Liver (tissue), 9 donors: Measurements from ENCODE around the gene ATXN10. TPM values are rescaled to one million over a fixed set of nuclear protein-coding genes. Genes with fewer than 3 reads are reported as not detected.

Source experiments
- DNase-seq: peaks from one replicate; pipeline ENCODE4 v3.0.0-alpha.2; 2017; ENCODE audit warnings: low spot score
- H3K27ac ChIP-seq, 2 donors: one replicate each; pipeline ENCODE4 v1.7.0; 2013; ENCODE audit warnings: inconsistent platforms in 2 of 2, low read length in 2 of 2, control low read depth in 1 of 2, low read depth in 1 of 2, mild to moderate bottlenecking in 1 of 2
- H3K27me3 ChIP-seq, 4 donors: one replicate each; pipeline versions ENCODE4 v1.6.1 to v1.7.0; 2013; ENCODE audit warnings: low read length in 3 of 4, inconsistent platforms in 1 of 4, mild to moderate bottlenecking in 1 of 4, moderate library complexity in 1 of 4; ENCODE audit not compliant: control insufficient read depth in 4 of 4, insufficient read depth in 4 of 4
- H3K36me3 ChIP-seq, 4 donors: one replicate each; pipeline versions ENCODE4 v1.6.1 to v1.7.0; 2013; ENCODE audit warnings: low read length in 3 of 4, mild to moderate bottlenecking in 3 of 4, low read depth in 1 of 4, moderate library complexity in 1 of 4; ENCODE audit not compliant: control insufficient read depth in 4 of 4, insufficient read depth in 3 of 4
- H3K4me1 ChIP-seq, 4 donors: one replicate each; pipeline versions ENCODE4 v1.6.1 to v1.7.0; 2013; ENCODE audit warnings: low read length in 3 of 4, mild to moderate bottlenecking in 3 of 4, moderate library complexity in 1 of 4; ENCODE audit not compliant: control insufficient read depth in 4 of 4, insufficient read depth in 4 of 4
- H3K4me3 ChIP-seq, 3 donors: one replicate each; pipeline versions ENCODE4 v1.6.1 to v1.7.0; 2013; ENCODE audit warnings: low read length in 3 of 3, control low read depth in 1 of 3, low read depth in 1 of 3, mild to moderate bottlenecking in 1 of 3
- H3K9ac ChIP-seq, 2 donors: one replicate each; pipeline ENCODE4 v1.7.0; 2013; ENCODE audit warnings: low read length in 2 of 2, mild to moderate bottlenecking in 2 of 2, moderate library complexity in 2 of 2, control low read depth in 1 of 2, low read depth in 1 of 2
- H3K9me3 ChIP-seq, 4 donors: one replicate each; pipeline versions ENCODE4 v1.6.1 to v1.7.0; 2013; ENCODE audit warnings: low read length in 3 of 4; ENCODE audit not compliant: control insufficient read depth in 4 of 4
- CTCF ChIP-seq: fragments of 150-350 bp; IDR thresholded peaks from 2 replicates; pipeline ENCODE4 v1.5.1; 2017; ENCODE audit warnings: improper control_type of control experiment, low read depth, low read length; ENCODE audit not compliant: missing input control
- EGR1 ChIP-seq, 2 donors: IDR thresholded peaks; 2 replicates each; pipeline ENCODE4 v1.6.1; 2016 to 2018; ENCODE audit warnings: antibody characterized with exemption in 2 of 2, low read depth in 2 of 2
- FOXA1 ChIP-seq: IDR thresholded peaks from 2 replicates; pipeline ENCODE4 v1.6.1; 2016; ENCODE audit warnings: antibody characterized with exemption
- FOXA2 ChIP-seq: IDR thresholded peaks from 2 replicates; pipeline ENCODE4 v1.6.1; 2016; ENCODE audit warnings: antibody characterized with exemption
- GABPA ChIP-seq, 2 donors: IDR thresholded peaks in 1 of 2; conservative IDR thresholded peaks in 1 of 2; 2 replicates each; pipeline ENCODE4 v1.6.1; 2016; ENCODE audit warnings: antibody characterized with exemption in 2 of 2, mild to moderate bottlenecking in 1 of 2, moderate library complexity in 1 of 2
- HNF4A ChIP-seq, 2 donors: conservative IDR thresholded peaks; 2 replicates each; pipeline ENCODE4 v1.6.1; 2016; ENCODE audit warnings: antibody characterized with exemption in 2 of 2, mild to moderate bottlenecking in 2 of 2
- HNF4G ChIP-seq: IDR thresholded peaks from 2 replicates; pipeline ENCODE4 v1.6.1; 2016; ENCODE audit warnings: antibody characterized with exemption
- JUND ChIP-seq, 2 donors: IDR thresholded peaks; 2 replicates each; pipeline ENCODE4 v1.6.1; 2016; ENCODE audit warnings: antibody characterized with exemption in 2 of 2
- MAX ChIP-seq: IDR thresholded peaks from 2 replicates; pipeline ENCODE4 v1.6.1; 2016; ENCODE audit warnings: antibody characterized with exemption
- NR2F2 ChIP-seq: IDR thresholded peaks from 2 replicates; pipeline ENCODE4 v1.6.1; 2016; ENCODE audit warnings: antibody characterized with exemption
- RAD21 ChIP-seq, 2 donors: IDR thresholded peaks; 2 replicates each; pipeline ENCODE4 v1.6.1; 2016; ENCODE audit warnings: antibody characterized with exemption in 2 of 2, mild to moderate bottlenecking in 2 of 2
- REST ChIP-seq: IDR thresholded peaks from 2 replicates; pipeline ENCODE4 v1.6.1; 2016; ENCODE audit warnings: antibody characterized with exemption, mild to moderate bottlenecking
- RXRA ChIP-seq, 2 donors: IDR thresholded peaks; 2 replicates each; pipeline ENCODE4 v1.6.1; 2017 to 2018; ENCODE audit warnings: antibody characterized with exemption in 2 of 2, mild to moderate bottlenecking in 1 of 2
- SP1 ChIP-seq: IDR thresholded peaks from 2 replicates; pipeline ENCODE4 v1.6.1; 2018; ENCODE audit warnings: antibody characterized with exemption, mild to moderate bottlenecking
- TAF1 ChIP-seq: conservative IDR thresholded peaks from 2 replicates; pipeline ENCODE4 v1.6.1; 2016; ENCODE audit warnings: antibody characterized with exemption, mild to moderate bottlenecking
- YY1 ChIP-seq: IDR thresholded peaks from 2 replicates; pipeline ENCODE4 v1.6.1; 2016; ENCODE audit warnings: antibody characterized with exemption, mild to moderate bottlenecking
- ZBTB33 ChIP-seq: IDR thresholded peaks from 2 replicates; pipeline ENCODE4 v1.6.1; 2016; ENCODE audit warnings: antibody characterized with exemption
- WGBS: extraction: QIAGEN DNeasy Blood & Tissue Kit; methylation state at CpG from one replicate; pipeline ENCODE4 v1.1.7; 2013; 5-methylcytosine and 5-hydroxymethylcytosine counted together
- polyA plus RNA-seq, 2 donors: library from polyadenylated mRNA; stranded (reverse) in 1 of 2; unstranded in 1 of 2; fragments of 200-250 nt in 1 of 2; fragments of >200 nt in 1 of 2; fragmentation: Nextera tagmentation in 1 of 2; extraction: Ambion mirVana in 1 of 2; gene quantifications; one replicate each; pipeline versions ENCODE4 v1.2.1 to v1.2.3, GENCODE V29; 2013 to 2015
- total RNA-seq, 2 donors: library from RNA; depleted of rRNA; stranded (reverse); fragments of >200 nt; gene quantifications; one replicate each; pipeline ENCODE4 v1.2.3, GENCODE V29; 2014
- donor health status: healthy.
- donor health status: healthy.
- donor health status: healthy.
- donor health status: healthy.
- donor health status: healthy.

ATXN10 gene
- total and polyA plus RNA-seq, 4 donors: 34.9 to 100 (median 69.7) TPM

GRCh38 chr22:45690008-45690407, 18.4 kb downstream of the ATXN10 start:
- WGBS: over 99% methylated on average over 2 of the region's 2 CpGs
- Histone ChIP-seq H3K36me3 (peaks cover 3 to 24% (median 11%) of the 10 kb centered on the region in 4 donors), H3K27ac (no peak overlapping the region), H3K4me1 (peaks cover 0 to 16% (median 7%) of the 10 kb centered on the region in 4 donors), H3K4me3 (no peak overlapping the region), H3K9me3 (no peaks in the 10 kb centered on the region), H3K27me3 (no peaks in the 10 kb centered on the region), H3K9ac (no peak overlapping the region)
- TF ChIP-seq SP1: no peak
- no peak for TF ChIP-seq FOXA2
- TF ChIP-seq EGR1 (IDR thresholded peaks at IDR 0.05; ENCODE audit: low read depth in 2 of 2): no peak
- TF ChIP-seq NR2F2: no peak
- TF ChIP-seq HNF4G: no peak
- TF ChIP-seq TAF1: no peak
- TF ChIP-seq RXRA (IDR thresholded peaks at IDR 0.05): no peak
- no peak for TF ChIP-seq FOXA1
- no peak for TF ChIP-seq JUND (IDR thresholded peaks at IDR 0.05)
- DNase-seq: no peak

GRCh38 chr22:45692549-45692948, 20.9 kb downstream of the ATXN10 start:
- Histone ChIP-seq H3K9ac (no peak overlapping the region), H3K4me1 (peaks cover 0 to 16% (median 7%) of the 10 kb centered on the region in 4 donors), H3K27ac (no peak overlapping the region), H3K9me3 (no peaks in the 10 kb centered on the region), H3K27me3 (no peaks in the 10 kb centered on the region), H3K4me3 (no peak overlapping the region), H3K36me3 (peaks cover 6 to 28% (median 13%) of the 10 kb centered on the region in 4 donors)
- no peak for DNase-seq
- no peak for TF ChIP-seq RAD21 (IDR thresholded peaks at IDR 0.05)
- no peak for TF ChIP-seq SP1
- TF ChIP-seq FOXA1: no peak
- no peak for TF ChIP-seq ZBTB33
- TF ChIP-seq NR2F2: no peak
- no peak for TF ChIP-seq CTCF
- TF ChIP-seq HNF4G: no peak
- no peak for TF ChIP-seq RXRA (IDR thresholded peaks at IDR 0.05)
- no peak for TF ChIP-seq YY1
- TF ChIP-seq HNF4A (conservative IDR thresholded peaks at IDR 0.05): no peak
- no peak for TF ChIP-seq MAX
- TF ChIP-seq FOXA2: no peak
- no peak for TF ChIP-seq EGR1 (IDR thresholded peaks at IDR 0.05; ENCODE audit: low read depth in 2 of 2)
- no peak for TF ChIP-seq GABPA (IDR thresholded peaks at IDR 0.05 in 1 of 2, conservative IDR thresholded peaks at IDR 0.05 in 1 of 2)
- no peak for TF ChIP-seq TAF1
- no peak for TF ChIP-seq REST
- WGBS: 80% methylated on average over 1 of the region's 1 CpG
